CD4-positive, alpha-beta T cell treated with Interleukin-10 for 1 hour (primary cell): ENCODE results near the gene TDRD3.
"Not testable (repeated sequence)": the region's sequence is repeated elsewhere in the genome, so short reads cannot be mapped to it uniquely, and the experiment has no call there.

ENCODE experiments used
- DNase-seq: peaks from one replicate; pipeline ENCODE4 v3.0.0-alpha.2; 2020

TDRD3 gene

DNA sequence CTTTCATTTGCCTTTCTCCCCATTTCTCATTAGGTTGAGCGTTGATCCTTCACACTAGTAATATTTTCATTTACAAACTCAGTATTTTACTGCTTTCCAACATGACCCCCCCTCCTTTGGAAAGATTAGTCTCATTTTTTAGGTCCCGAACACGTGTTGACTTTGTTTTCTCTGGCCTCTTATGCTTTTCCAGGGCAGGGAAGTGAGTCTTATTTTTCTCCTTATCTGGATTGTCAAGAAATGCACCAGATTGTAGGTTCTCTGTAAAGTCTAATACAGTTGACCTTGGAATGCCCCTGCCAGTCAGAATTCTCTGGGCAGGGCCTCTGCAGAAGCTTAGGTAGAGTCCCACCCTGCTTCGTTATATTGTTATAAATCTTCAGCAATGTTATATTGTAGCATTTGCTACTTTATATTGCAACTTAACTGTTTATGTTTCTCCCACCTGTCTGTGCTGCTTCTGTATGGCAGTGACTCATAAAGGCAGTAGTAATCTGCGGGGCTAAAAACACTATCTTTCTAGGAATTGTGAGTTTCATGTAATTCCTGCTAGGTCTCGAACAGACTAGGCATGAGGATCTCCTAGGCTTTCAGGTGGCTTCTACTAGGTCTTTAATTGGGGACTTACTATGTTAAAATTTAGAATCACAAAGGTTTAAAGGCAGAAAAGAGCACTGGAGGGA lies 2.0 kb downstream of the TDRD3 start:
- DNase-seq, result no peak

DNA sequence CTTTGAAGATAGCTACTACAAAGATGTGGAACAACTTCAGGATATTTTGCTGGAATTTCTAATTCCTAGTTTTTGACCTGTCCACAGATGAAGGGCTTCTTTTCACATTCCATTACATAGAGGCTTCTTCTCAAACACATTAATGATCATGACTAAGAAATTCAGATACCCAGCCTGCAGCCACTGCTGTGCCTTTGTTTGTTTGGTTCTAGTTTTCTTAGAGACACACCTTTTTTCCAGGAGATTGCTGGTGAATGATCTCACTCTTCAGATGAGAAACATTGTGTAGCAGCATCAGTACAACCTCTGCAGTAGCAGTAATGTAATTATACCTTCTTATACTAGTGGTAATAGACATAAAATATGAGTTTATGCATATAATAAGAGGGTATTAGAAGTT lies 5.0 kb downstream of the TDRD3 start:
- DNase-seq, result no peak

DNA sequence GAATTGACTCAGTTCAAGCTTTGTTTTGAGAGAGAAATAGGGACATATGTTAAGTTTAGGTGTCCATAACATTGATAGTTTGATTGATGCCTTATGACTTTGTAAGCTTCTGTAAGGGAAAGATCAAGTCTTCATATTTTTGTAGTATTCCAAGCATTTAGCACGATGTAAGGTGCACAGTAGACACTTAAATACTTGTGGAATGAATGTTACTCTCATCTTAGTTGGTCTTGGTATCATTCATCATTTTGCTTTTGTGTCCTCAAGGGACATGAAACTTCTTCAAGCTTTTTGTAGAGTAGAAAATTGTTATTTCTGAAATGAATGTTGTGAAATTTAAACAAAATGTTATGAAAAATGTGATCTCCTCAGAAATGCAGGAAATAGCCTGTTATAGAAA lies 10.1 kb downstream of the TDRD3 start:
- DNase-seq, result no peak

DNA sequence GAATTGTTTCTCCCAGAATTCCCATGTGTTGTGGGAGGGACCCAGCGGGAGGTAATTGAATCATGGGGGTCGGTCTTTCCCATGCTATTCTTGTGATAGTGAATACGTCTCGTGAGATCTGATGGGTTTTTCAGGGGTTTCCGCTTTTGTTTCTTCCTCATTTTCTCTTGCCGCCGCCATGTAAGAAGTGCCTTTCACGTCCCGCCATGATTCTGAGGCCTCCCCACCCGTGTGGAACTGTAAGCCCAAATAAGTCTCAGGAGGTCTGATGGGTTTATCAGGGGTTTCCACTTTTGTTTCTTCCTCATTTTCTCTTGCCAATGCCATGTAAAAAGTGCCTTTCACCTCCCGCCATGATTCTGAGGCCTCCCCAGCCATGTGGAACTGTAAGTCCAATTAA lies 10.8 kb downstream of the TDRD3 start:
- DNase-seq, result not testable (repeated sequence)

DNA sequence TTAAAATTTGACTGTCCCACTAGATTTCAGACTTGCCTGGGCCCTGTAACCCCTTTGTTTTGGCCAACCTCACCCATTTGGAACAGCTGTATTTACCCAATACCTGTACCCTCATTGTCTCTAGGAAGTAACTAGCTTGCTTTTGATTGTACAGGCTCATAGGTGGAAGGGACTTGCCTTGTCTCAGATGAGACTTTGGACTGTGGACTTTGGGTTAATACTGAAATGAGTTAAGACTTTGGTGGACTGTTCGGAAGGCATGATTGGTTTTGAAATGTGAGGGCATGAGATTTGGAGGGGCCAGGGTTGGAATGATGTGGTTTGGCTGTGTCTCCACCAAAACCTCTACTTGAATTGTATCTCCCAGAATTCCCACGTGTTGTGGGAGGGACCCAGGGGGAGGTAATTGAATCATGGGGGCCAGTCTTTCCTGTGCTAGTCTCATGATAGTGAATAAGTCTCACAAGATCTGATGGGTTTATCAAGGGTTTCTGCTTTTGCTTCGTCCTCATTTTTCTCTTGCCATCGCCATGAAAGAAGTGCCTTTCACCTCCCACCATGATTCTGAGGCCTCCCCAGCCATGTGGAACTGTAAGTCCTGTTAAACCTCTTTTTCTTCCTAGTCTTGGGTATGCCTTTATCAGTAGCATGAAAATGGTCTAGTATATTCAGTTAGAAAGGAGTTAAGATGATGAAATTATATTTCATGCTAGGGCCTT lies 12.7 kb downstream of the TDRD3 start:
- not testable (repeated sequence) for DNase-seq

DNA sequence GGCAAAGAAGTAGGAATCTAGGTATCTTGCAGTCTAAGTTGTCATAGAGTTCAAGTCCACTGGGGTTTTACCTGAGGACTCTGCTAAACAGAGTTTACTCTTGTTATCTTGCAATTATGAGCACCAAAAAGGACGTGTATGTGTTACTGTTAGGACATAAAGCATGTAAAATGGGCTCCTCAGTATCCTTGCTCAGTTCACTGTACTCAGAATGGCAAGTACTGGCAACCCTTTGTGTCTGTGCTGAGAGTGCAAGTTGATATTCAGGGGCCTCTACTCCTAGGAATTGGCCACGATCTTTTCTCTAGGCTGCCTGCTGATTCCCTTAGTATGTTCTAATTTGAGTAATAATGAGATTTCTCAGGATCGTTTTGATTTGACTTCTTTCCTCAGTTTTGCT lies 13.3 kb downstream of the TDRD3 start:
- DNase-seq, result no peak

DNA sequence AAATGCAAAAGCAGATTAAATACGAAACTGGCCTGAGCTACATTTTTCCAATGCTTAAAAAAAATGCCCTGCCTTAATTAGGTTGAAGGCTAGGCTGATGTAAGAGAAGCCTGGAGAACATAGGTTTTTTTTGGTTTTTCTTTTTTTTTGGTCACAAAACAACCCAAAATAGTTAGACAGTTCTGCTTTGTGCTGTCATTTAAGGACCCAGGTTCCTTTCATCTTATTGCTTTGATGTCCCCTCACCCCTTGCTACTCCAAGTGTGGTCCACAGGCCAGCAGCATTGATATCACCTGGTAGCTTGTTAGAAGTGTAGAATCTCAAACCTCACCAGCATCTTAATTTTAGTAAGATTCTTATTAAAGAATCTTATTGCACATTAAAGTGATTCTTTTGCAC lies 14.4 kb downstream of the TDRD3 start:
- no peak for DNase-seq

DNA sequence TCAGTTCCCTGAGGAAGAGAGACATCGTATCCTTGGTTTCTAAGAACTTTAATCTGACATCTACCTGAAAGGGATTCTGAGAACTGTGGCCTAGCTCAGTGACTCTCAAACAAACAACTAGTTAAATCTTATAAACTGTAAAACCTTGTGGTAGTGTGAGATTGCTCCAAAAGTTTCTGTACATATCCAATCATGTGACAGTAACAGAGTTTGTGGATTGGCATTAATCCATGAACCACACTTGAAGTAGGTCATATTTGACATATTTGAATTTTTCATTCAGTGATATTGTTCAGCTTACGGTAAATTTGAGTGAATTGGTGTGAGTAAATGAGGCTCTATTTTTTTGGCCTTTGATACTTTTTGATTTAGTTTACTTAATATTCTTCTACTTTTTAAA lies 15.0 kb downstream of the TDRD3 start:
- DNase-seq, result no peak

DNA sequence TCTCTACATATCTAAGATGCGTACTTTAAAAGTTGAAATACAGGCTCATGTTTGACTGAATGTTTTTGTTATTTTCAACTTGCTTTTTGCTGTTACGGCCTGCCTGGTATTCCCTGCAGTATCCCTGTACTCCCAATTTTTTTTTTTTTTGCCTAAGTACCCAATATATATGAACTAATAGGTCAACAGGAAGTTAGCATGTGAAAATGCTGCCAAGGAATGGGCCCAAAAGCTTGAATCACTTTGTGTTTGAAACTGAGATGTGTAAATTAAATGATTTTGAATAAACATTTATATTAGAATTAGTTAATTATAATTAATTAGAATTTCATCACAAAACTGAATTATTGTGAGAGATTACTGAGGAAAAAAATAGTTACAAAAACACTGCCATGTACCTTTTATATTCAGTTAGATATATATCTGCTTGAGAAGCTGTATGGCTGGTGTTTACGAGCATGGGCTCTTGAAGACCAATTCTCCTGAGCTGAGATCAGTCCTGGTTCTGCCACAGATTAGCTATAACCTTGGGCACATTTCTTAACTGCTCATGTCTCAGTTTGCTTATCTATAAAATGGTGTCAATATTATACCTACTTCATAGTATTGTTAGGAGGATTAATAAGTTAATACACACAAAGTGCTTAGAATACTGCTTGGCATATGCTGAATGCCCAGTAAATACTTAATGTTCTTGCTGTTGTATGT lies 16.0 kb downstream of the TDRD3 start:
- no peak for DNase-seq

DNA sequence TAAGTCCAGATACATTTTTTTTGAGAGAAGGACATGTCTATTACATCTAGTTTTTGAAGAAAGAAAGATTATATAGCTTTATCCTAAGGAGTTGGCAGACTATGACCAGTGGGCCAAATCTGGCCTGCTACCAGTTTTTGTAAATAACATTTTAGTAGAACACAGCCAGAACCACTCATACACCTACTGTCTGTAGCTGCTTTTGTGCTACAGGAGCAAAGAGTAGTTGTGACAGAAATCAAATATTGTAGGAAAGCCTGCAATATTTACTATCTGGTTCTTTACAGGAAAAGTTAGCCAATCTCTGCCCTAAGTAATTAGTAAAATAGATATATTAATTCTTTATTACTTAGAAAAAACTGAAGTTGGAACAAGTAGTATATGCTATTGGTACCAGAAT lies 17.2 kb downstream of the TDRD3 start:
- DNase-seq, result no peak

DNA sequence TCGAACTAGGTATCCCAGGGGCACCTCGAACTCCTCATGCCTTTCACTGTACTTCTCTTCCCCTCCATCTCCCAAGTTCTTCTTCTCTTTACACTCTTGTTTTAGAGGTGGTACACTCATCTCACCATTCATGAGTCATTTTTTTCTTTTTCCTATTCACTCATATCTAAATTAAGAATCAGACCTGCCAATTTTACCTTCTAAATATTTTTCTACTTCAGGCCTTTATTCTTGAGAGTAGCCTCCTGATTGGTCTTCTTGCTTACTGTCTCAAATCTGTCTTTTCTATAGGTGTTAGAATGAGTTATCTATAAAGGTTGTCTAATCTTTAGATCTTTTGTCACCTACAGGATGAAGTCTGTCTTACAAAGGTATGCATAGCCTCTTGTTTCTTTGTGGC lies 20.7 kb downstream of the TDRD3 start:
- no peak for DNase-seq

DNA sequence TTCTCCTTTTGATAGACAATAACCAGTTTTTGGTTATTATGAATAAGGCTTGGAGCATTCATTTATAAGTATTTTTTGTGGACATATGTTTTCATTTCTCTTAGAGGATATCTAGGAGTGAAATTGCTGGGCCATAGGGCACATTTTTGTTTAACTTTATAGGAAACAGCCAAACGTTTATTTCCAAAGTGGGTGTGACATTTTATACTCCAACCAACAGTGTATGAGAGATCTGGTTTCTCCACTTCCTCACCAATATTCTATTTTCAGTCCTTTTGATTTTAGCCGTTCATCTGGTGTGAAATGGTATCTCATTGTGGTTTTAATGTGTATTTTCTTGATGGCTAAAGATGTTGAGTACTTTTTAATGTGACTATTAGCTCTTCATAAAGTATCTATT lies 21.9 kb downstream of the TDRD3 start:
- DNase-seq, result no peak

DNA sequence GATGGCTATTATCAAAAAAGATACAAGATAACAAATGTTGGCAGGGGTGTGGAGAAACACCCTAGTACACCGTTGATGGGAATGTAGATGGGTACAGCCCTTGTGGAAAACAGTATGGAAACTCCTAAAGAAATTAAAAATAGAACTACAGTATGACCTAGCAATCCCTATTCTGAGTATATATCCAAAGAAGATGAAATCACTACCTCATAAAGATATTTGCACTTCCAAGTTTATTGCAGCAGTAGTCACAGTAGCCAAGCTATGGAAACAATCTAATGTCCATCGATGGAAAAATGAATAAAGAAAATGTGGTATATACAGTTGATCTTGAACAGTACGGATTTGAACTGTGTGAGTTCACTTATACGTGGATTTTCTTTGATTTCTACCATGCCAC lies 28.3 kb downstream of the TDRD3 start:
- DNase-seq, result no peak

DNA sequence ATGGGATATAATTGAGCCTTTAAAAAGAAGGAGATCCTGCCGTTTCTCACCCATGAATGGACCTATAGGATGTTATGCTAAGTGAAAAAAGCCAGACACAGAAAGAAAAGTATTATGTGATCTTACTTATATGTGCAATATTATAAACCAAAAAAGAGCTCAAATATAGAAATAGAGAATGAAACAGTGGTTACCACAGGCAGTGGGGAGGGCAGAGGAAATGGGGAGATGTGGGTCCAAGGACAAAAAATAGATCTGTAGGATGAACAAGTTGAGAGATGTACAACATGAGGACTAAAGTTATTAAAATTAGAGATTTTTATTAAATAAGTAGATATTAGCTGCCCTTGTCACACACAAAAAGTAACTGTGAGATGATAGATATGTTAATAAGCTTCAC lies 29.1 kb downstream of the TDRD3 start:
- DNase-seq, result no peak

DNA sequence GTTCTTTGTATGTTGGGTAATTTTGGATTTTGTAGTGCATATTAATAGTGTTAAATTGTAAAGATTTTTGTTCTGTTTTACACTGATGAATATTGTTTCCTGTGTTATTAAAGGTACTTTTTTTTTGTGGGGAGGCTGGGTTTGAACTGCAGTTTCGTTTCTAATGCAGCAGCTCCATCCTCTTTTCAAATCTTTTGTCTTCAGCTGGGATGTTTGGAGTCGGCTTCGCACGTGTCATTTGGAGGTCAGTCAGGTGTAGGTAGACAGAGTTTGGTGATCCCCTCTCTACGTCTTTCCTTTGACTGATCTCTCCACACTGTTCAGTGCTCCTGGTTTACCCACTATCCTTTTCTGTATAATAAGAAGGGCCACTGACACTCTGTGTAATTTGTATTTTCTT lies 30.3 kb downstream of the TDRD3 start:
- DNase-seq, result peak; percentile 20

DNA sequence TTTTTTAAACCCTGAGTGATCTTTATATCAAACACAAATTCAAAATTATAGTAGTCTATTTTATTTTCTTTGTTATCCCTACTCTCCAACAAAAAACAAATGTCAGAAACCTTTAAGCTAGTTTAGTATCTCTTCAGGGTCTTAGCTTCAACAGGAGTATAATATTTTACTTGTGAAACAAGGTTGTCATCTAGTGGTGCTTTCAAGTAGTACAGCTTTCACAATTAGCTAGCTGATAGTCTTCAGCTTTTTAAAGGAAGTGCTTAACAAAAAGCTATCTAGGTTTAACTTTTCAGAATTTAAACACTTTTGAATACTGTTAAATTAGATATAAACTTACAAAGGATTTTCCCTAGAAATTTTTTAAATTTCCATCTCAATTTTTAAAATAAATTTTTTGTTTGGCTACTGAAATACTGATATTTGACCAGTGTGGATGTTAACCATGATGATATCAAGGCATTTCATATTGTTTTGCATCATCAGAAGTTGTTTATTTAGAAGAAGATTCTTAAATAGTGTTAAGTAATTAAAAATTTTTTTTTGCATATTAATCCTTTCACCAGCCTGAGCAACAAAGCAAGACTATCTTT lies 34.2 kb downstream of the TDRD3 start:
- DNase-seq, result peak; percentile 73

DNA sequence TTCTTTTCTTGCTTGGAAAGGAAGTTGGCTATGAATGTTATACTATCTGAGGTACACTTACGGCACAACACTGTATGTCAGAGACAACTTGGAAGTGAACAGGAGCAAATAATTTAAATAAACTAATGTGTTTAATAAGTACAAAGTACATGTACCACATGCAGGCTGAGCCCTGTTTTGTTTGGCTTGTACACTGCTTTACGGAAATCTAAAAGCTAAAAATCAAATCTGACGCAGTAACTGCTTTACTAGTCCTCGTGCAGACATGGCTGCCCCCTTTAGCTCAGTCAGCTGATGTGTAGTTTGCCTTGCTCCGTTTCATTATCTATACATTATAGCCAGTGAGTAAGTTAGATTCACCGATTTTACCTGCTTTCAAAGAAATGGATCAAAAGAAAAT lies 36.5 kb downstream of the TDRD3 start:
- no peak for DNase-seq

DNA sequence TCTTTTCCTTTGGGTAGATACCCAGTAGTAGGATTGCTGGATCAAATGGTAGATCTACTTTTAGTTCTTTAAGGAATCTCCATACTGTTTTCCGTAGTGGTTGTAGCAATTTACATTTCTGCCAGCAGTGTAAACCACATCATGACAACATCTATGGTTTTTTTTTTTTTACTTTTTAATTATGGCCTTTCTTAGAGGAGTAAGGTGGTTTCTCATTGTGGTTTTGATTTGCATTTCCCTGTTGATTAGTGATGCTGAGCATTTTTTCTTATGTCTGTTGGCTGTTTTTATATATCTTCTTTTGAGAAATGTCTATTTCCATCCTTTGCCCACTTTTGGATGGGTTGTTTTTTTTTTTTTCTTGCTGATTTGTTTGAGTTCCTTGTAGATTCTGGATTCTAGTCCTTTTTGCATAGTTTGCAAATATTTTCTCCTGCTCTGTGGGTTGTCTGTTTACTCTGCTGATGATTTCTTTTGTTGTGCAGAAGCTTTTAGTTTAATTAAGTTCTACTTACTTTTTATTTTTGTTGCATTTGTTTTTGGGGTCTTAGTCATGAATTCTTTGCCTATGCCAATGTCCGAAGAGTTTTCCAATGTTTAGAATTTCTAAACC lies 38.8 kb downstream of the TDRD3 start:
- peak; percentile 10 for DNase-seq

DNA sequence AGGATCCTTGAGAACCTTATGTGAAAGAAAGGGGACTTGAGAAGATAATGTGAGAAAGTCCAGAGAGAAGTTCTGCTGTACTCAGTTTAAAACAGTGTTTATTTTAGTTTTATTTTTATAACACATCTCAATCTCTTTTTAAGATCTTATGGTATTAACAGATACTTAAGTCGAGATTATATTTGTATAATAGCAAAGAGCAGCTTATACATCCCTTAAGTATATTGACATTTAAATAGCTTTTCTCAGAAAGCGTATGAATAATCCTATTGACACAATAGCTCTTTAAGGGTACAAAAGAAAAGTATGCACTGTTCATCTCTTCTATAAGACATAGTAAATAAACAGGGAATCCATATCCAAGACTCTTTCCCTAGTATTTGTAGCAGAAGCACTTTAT lies 42.2 kb downstream of the TDRD3 start:
- DNase-seq, result no peak

DNA sequence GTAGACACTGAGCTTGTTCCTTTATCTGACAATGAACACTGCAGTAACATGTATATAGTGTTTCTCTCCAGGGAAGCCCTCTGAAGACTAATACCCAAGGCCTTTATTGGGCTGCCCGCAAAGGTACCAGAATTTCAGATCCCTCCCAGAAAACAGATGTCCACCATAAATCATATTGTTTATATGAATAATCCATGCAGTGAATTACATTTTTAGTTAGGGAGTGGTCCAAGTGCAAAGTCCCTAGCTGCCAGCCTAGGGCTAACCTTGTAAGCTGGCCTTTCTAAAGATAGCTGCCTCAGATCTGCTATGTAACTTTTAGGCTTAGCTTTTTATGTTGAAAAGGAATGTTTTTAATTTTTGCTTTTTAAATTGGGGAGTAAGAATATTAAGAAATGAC lies 44.7 kb downstream of the TDRD3 start:
- no peak for DNase-seq

DNA sequence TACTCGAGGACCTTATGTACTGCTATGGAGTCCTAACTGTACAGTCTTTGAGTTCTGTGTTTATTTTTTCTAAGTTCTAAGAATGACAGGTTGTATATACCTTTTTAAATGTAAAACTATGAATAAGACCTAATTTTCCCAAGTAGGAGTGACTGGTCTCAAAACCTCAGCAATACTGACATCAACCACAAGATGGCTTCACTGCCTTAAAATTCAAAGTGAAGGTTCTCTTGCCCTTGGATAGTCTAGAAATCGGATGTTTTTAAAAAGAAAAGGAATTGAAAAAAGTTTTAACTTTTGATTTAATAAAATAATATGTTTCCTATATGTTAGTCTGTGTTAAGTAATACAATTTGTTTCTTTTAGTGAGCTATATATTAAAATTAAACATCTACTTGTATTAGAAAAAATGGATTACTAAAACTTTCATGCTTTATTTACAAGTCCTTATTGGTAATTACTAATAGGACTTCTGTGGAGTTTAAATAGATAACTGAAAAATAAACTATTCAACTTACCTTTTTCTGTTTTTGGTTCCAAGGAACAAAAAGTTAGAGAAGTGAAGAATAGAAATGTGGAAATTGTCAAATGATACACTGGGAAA lies 52.0 kb downstream of the TDRD3 start:
- DNase-seq, result peak; percentile 39

DNA sequence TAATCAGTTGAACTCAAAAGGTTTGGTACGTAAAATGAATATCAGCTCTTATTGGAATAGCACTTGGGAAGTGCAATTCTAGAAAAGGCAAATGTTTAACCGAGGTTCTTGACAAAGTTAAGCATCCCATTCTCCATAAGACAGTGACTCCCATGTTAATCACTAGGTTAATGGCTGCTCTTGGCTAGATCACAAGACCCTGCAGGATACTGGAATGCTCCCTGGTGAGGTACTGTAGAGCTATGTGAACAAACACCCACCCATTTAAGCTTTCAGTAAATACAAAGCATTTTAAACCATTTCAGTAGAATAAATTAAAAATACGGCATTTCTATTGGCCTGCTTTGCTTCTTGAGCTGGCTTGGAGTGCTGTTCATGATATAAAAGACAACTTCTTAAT lies 56.5 kb downstream of the TDRD3 start:
- no peak for DNase-seq

DNA sequence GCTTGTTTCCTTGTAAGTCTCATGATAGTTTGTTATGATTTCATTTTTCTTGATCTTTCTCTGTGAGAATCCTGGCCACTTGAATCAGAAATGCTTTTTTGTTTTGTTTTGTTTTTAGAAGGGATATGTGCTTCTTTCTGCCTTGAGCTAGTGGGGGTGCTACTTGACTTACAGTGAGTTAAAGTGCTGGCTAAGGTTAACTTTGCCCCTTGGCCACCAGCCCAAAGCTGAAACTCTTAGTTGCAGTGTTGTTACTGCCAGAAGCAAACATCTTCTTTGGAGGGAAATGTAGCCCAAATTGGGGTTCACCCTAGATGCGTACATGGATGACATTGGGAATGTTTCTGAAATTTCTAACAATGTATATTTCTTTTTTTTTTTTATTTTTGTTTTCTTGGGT lies 57.4 kb downstream of the TDRD3 start:
- DNase-seq, result no peak
